ENCODE data around the gene WDR37. TPM values are rescaled to one million over a fixed set of nuclear protein-coding genes. Genes with fewer than 3 reads are reported as not detected.

The WDR37 gene
- polyA plus RNA-seq, 2 of the 4 experiments (the other 2 are of a cell fraction): 5.9 to 7.1 TPM

DNA sequence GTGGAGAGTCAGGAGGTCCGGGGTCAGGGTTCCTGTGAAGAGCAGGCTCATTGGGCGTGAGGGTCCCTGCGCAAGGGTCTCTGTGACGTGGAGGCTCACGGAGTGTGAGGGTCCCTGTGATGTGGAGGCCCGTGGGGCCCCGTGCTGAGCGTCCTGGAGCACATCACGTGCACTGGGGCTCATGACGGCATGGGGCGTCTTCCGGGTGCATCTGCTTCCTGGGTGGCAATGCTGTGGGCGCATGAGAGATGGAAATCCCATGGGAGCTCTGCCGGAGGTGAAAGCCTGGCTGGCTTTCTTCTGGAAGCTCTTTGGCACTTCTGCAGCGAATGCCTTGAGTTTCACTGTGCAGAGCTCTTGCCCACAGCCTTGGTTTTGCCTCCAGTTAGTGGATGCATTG is 71.4 kb downstream of the WDR37 start:
- ATAC-seq (no peak), DNase-seq (ENCODE audit: low read depth in 1 of 2, low spot score in 1 of 2) (no peak), FAIRE-seq (no peak)
- Histone ChIP-seq H3K4me2 (no peak overlapping the region), H3K27ac (no peak overlapping the region), H3K9me3 (no peaks in the 10 kb centered on the region), H3K4me3 (no peak overlapping the region), H3K4me1 (no peaks in the 10 kb centered on the region)
- POLR2A ChIA-PET: no interaction called here
- CTCF ChIA-PET: interaction anchor here (2.1 kb wide), 1 partner anchor 18 kb away, joined by 8 read pairs; no protein-coding TSS in a partner anchor
- 87% methylated on average over 15 of the region's 15 CpGs for WGBS (ENCODE audit: missing lambda C conversion rate)
- TF ChIP-seq RFX5 (IDR thresholded peaks at IDR 0.05) (no peak), JUNB (IDR thresholded peaks at IDR 0.05) (no peak), JUN (IDR thresholded peaks at IDR 0.05) (no peak), HDAC2 (IDR thresholded peaks at IDR 0.05) (no peak), MAFK (IDR thresholded peaks at IDR 0.05; ENCODE audit: partially characterized antibody) (no peak), HEYL (CRISPR knock-in tag; IDR thresholded peaks at IDR 0.05) (no peak), EHMT2 (IDR thresholded peaks at IDR 0.05; ENCODE audit: low read depth) (no peak), KDM1A (IDR thresholded peaks at IDR 0.05; ENCODE audit: low read depth) (no peak), SMC3 (IDR thresholded peaks at IDR 0.05) (no peak), RARB (CRISPR knock-in tag; IDR thresholded peaks at IDR 0.05) (no peak), RCOR1 (IDR thresholded peaks at IDR 0.05; ENCODE audit: low read depth, low read length) (no peak), KDM5A (IDR thresholded peaks at IDR 0.05) (no peak), POLR2A (IDR thresholded peaks at IDR 0.05; ENCODE audit: low read length) (no peak)
- TF ChIP-seq, protein P1, sequence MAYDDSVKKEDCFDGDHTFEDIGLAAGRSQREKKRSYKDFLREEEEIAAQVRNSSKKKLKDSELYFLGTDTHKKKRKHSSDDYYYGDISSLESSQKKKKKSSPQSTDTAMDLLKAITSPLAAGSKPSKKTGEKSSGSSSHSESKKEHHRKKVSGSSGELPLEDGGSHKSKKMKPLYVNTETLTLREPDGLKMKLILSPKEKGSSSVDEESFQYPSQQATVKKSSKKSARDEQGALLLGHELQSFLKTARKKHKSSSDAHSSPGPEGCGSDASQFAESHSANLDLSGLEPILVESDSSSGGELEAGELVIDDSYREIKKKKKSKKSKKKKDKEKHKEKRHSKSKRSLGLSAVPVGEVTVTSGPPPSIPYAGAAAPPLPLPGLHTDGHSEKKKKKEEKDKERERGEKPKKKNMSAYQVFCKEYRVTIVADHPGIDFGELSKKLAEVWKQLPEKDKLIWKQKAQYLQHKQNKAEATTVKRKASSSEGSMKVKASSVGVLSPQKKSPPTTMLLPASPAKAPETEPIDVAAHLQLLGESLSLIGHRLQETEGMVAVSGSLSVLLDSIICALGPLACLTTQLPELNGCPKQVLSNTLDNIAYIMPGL (CRISPR knock-in tag; IDR thresholded peaks at IDR 0.05; ENCODE audit: borderline replicate concordance): no peak

DNA sequence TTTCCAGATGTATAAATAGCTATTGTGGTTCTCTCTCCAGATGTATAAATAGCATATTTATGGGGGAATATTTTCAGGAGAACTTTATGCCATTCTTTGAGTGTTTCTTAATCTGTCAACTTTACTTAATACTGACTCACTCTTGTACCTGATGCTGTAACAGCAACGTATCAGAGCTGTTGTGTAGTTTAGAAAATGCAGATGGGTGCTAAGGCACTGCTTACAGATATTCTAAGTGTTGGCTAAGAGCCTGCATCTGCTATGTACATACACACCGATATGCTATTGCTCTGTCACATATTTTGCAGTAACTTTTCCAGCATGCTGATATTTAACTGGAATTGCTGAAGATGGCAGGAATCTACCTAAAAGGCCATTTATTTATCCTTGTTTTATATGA is 71.9 kb downstream of the WDR37 start:
- Histone ChIP-seq H3K4me2 (no peak overlapping the region), H3K9me3 (no peaks in the 10 kb centered on the region), H3K4me1 (no peaks in the 10 kb centered on the region), H3K4me3 (no peak overlapping the region), H3K27ac (no peak overlapping the region)
- no peak for TF ChIP-seq POLR2AphosphoS2 (conservative IDR thresholded peaks at IDR 0.05; ENCODE audit: low read length)
- TF ChIP-seq, protein P2, sequence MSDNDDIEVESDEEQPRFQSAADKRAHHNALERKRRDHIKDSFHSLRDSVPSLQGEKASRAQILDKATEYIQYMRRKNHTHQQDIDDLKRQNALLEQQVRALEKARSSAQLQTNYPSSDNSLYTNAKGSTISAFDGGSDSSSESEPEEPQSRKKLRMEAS (IDR thresholded peaks at IDR 0.05): no peak
- no peak for TF ChIP-seq SREBF2 (IDR thresholded peaks at IDR 0.05)
- no peak for TF ChIP-seq CEBPB (IDR thresholded peaks at IDR 0.05)
- TF ChIP-seq SMC3 (IDR thresholded peaks at IDR 0.05): no peak
- TF ChIP-seq, protein P3, sequence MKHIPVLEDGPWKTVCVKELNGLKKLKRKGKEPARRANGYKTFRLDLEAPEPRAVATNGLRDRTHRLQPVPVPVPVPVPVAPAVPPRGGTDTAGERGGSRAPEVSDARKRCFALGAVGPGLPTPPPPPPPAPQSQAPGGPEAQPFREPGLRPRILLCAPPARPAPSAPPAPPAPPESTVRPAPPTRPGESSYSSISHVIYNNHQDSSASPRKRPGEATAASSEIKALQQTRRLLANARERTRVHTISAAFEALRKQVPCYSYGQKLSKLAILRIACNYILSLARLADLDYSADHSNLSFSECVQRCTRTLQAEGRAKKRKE (CRISPR knock-in tag; IDR thresholded peaks at IDR 0.05; ENCODE audit: low read depth): no peak
- TF ChIP-seq EP300 (IDR thresholded peaks at IDR 0.05): no peak
- TF ChIP-seq KDM5A (IDR thresholded peaks at IDR 0.05): no peak
- TF ChIP-seq PHF8 (IDR thresholded peaks at IDR 0.05; ENCODE audit: borderline replicate concordance, low read depth): no peak
- TF ChIP-seq, protein P4, sequence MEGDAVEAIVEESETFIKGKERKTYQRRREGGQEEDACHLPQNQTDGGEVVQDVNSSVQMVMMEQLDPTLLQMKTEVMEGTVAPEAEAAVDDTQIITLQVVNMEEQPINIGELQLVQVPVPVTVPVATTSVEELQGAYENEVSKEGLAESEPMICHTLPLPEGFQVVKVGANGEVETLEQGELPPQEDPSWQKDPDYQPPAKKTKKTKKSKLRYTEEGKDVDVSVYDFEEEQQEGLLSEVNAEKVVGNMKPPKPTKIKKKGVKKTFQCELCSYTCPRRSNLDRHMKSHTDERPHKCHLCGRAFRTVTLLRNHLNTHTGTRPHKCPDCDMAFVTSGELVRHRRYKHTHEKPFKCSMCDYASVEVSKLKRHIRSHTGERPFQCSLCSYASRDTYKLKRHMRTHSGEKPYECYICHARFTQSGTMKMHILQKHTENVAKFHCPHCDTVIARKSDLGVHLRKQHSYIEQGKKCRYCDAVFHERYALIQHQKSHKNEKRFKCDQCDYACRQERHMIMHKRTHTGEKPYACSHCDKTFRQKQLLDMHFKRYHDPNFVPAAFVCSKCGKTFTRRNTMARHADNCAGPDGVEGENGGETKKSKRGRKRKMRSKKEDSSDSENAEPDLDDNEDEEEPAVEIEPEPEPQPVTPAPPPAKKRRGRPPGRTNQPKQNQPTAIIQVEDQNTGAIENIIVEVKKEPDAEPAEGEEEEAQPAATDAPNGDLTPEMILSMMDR (IDR thresholded peaks at IDR 0.05): no peak
- FAIRE-seq (no peak), ATAC-seq (no peak), DNase-seq (ENCODE audit: low read depth in 1 of 2, low spot score in 1 of 2) (no peak)
- ChIA-PET CTCF (interaction anchor here (2.1 kb wide), 1 partner anchor 18 kb away, joined by 8 read pairs; no protein-coding TSS in a partner anchor), POLR2A (no interaction called here)
- 59% methylated on average over 2 of the region's 2 CpGs for WGBS (ENCODE audit: missing lambda C conversion rate)

DNA sequence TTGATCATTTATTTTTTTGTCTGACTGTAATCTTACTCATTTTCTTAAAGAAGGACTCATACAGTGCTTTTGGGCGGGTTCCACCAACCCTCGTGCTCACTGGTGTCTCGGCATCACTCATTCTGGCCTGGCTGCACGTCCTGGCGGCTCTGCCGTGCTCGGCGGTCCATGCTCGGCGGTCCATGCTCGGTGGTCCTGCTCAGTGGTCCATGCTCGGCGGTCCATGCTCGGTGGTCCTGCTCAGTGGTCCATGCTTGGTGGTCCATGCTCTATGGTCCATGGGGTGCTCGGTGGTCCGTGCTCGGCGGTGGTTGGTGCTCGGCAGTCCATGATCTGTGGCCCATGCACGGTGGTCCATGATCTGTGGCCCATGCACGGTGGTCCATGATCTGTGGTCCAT is 72.5 kb downstream of the WDR37 start:
- DNase-seq (ENCODE audit: low read depth in 1 of 2, low spot score in 1 of 2) (no peak), ATAC-seq (no peak), FAIRE-seq (no peak)
- Histone ChIP-seq H3K4me1 (no peaks in the 10 kb centered on the region), H3K9me3 (no peaks in the 10 kb centered on the region), H3K4me3 (no peak overlapping the region), H3K27ac (no peak overlapping the region), H3K4me2 (no peak overlapping the region)
- POLR2A ChIA-PET: no interaction called here
- CTCF ChIA-PET: no interaction called here
- WGBS (ENCODE audit: missing lambda C conversion rate): 88% methylated on average over 18 of the region's 21 CpGs
- TF ChIP-seq, protein P5, sequence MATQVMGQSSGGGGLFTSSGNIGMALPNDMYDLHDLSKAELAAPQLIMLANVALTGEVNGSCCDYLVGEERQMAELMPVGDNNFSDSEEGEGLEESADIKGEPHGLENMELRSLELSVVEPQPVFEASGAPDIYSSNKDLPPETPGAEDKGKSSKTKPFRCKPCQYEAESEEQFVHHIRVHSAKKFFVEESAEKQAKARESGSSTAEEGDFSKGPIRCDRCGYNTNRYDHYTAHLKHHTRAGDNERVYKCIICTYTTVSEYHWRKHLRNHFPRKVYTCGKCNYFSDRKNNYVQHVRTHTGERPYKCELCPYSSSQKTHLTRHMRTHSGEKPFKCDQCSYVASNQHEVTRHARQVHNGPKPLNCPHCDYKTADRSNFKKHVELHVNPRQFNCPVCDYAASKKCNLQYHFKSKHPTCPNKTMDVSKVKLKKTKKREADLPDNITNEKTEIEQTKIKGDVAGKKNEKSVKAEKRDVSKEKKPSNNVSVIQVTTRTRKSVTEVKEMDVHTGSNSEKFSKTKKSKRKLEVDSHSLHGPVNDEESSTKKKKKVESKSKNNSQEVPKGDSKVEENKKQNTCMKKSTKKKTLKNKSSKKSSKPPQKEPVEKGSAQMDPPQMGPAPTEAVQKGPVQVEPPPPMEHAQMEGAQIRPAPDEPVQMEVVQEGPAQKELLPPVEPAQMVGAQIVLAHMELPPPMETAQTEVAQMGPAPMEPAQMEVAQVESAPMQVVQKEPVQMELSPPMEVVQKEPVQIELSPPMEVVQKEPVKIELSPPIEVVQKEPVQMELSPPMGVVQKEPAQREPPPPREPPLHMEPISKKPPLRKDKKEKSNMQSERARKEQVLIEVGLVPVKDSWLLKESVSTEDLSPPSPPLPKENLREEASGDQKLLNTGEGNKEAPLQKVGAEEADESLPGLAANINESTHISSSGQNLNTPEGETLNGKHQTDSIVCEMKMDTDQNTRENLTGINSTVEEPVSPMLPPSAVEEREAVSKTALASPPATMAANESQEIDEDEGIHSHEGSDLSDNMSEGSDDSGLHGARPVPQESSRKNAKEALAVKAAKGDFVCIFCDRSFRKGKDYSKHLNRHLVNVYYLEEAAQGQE (IDR thresholded peaks at IDR 0.05): no peak
- no peak for TF ChIP-seq POLR2A (IDR thresholded peaks at IDR 0.05; ENCODE audit: low read length)
